WTC11 (cell line): ENCODE measurements around the gene IKZF2. TPM values are rescaled to one million over a fixed set of nuclear protein-coding genes. Genes with fewer than 3 reads are reported as not detected.

Source experiments
- ATAC-seq: fragments of 200-7000 bp; cut with Tn5 transposase; 2 replicates; pipeline ENCODE4 v1.10.0; 2021; ENCODE audit warnings: mild to moderate bottlenecking, moderate library complexity
- CTCF ChIA-PET: fragments of 300-600 bp; sonication (Branson Sonifier 250); formaldehyde crosslinking; loops from one replicate; lab custom pipeline; 2021; ENCODE audit warnings: antibody characterized with exemption; lab: Charles Lee
- POLR2A ChIA-PET: fragments of 350-600 bp; sonication (Branson Sonifier 250); formaldehyde crosslinking; loops from one replicate; lab custom pipeline; 2021; ENCODE audit warnings: antibody characterized with exemption; lab: Charles Lee
- DNase-seq: peaks from one replicate; pipeline ENCODE4 v3.0.0; 2021; ENCODE audit warnings: low spot score
- H3K27ac Mint-ChIP-seq: 2 replicates; pipeline ENCODE4 v1.8.0; 2021; ENCODE audit warnings: mixed read lengths
- H3K27me3 Mint-ChIP-seq: 2 replicates; pipeline ENCODE4 v1.8.0; 2021; ENCODE audit warnings: low read depth, mild to moderate bottlenecking, moderate library complexity, mixed read lengths
- H3K36me3 Mint-ChIP-seq: 2 replicates; pipeline ENCODE4 v1.8.0; 2021; ENCODE audit warnings: mixed read lengths
- H3K4me1 Mint-ChIP-seq: 2 replicates; pipeline ENCODE4 v1.8.0; 2022; ENCODE audit warnings: mixed read lengths
- H3K4me3 Mint-ChIP-seq: 2 replicates; pipeline ENCODE4 v1.8.0; 2021; ENCODE audit warnings: mild to moderate bottlenecking, moderate library complexity, mixed read lengths
- H3K9me3 Mint-ChIP-seq: 2 replicates; pipeline ENCODE4 v1.8.0; 2021; ENCODE audit warnings: mixed read lengths
- CREB1 ChIP-seq: sonication (generic); formaldehyde crosslinking; IDR thresholded peaks from 2 replicates; pipeline ENCODE4 v1.8.0; 2023; ENCODE audit warnings: mild to moderate bottlenecking, missing genetic modification reagents
- ELF4 ChIP-seq: sonication (generic); formaldehyde crosslinking; IDR thresholded peaks from 2 replicates; pipeline ENCODE4 v1.8.1; 2022; ENCODE audit warnings: low read depth, mild to moderate bottlenecking, moderate library complexity, missing genetic modification reagents
- EMX1 ChIP-seq: fragments of 250-450 bp; sonication (Bioruptor Pico); IDR thresholded peaks from 2 replicates; pipeline ENCODE4 v1.8.0; 2021; ENCODE audit warnings: mild to moderate bottlenecking
- ESRRA ChIP-seq: sonication (generic); formaldehyde crosslinking; IDR thresholded peaks from 2 replicates; pipeline ENCODE4 v1.8.1; 2022; ENCODE audit warnings: mild to moderate bottlenecking, missing genetic modification reagents, borderline replicate concordance
- GTF2I ChIP-seq: fragments of 250-450 bp; sonication (Bioruptor Pico); conservative IDR thresholded peaks from 2 replicates; pipeline ENCODE4 v1.4.0; 2021; ENCODE audit warnings: mild to moderate bottlenecking
- HMGA2 ChIP-seq: fragments of 250-450 bp; sonication (Bioruptor Pico); IDR thresholded peaks from 2 replicates; pipeline ENCODE4 v1.4.0; 2021; ENCODE audit warnings: mild to moderate bottlenecking, moderate library complexity
- KAT7 ChIP-seq: sonication (generic); formaldehyde crosslinking; IDR thresholded peaks from 2 replicates; pipeline ENCODE4 v1.8.1; 2023; ENCODE audit warnings: missing genetic modification reagents, mild to moderate bottlenecking, borderline replicate concordance
- TCF7 ChIP-seq: sonication (generic); formaldehyde crosslinking; IDR thresholded peaks from 2 replicates; pipeline ENCODE4 v1.8.0; 2022; ENCODE audit warnings: mild to moderate bottlenecking, low read depth, missing genetic modification reagents, moderate library complexity
- ZBTB21 ChIP-seq: sonication (generic); formaldehyde crosslinking; IDR thresholded peaks from 2 replicates; pipeline ENCODE4 v1.8.1; 2023; ENCODE audit warnings: mild to moderate bottlenecking, missing genetic modification reagents, borderline replicate concordance
- total RNA-seq: library from RNA; stranded (reverse); gene quantifications from 3 replicates; pipeline ENCODE4 v1.2.3, GENCODE V29; 2021
- TF ChIP-seq, protein P1 (sequence below): sonication (generic); formaldehyde crosslinking; IDR thresholded peaks from 2 replicates; pipeline ENCODE4 v1.8.1; 2023; ENCODE audit warnings: mild to moderate bottlenecking, missing genetic modification reagents
- TF ChIP-seq, protein P2 (sequence below): sonication (generic); formaldehyde crosslinking; IDR thresholded peaks from 2 replicates; pipeline ENCODE4 v1.8.1; 2023; ENCODE audit warnings: mild to moderate bottlenecking, missing genetic modification reagents, borderline replicate concordance
- TF ChIP-seq, protein P3 (sequence below): sonication (generic); formaldehyde crosslinking; IDR thresholded peaks from 2 replicates; pipeline ENCODE4 v1.8.0; 2023; ENCODE audit warnings: missing genetic modification reagents
- TF ChIP-seq, protein P4 (sequence below): sonication (generic); formaldehyde crosslinking; IDR thresholded peaks from 2 replicates; pipeline ENCODE4 v1.8.1; 2023; ENCODE audit warnings: mild to moderate bottlenecking, moderate library complexity, missing genetic modification reagents
- TF ChIP-seq, protein P5 (sequence below): fragments of 250-450 bp; sonication (Bioruptor Pico); IDR thresholded peaks from 2 replicates; pipeline ENCODE4 v1.9.0; 2021; ENCODE audit warnings: mild to moderate bottlenecking

IKZF2 gene
- total RNA-seq, 1 experiment from 2014 or later: 4.2 TPM

DNA sequence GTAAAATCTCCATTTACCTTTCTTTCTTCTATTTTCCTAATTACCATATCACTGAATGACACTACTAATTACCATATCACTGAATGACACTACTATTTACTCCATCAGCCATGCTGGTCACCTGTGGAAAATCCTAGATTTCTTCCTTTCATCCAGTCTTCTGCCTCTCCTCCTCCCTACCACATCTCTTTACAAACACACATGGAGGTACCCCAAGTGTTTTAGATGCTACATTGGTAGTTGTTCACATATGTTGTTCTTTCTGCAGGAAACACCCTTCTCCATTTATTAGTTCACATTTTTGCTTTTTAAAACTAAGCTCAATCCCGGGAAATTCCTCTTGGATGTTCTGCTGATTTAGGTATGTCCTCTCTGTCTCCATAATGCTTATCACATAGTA, 134.0 kb downstream of the IKZF2 start:
- POLR2A ChIA-PET: no interaction called here
- no peaks in the 10 kb centered on the region for H3K36me3 Mint-ChIP-seq
- H3K9me3 Mint-ChIP-seq: no peaks in the 10 kb centered on the region
- no peak overlapping the region for H3K27ac Mint-ChIP-seq
- CTCF ChIA-PET: no interaction called here
- no peak for DNase-seq
- no peaks in the 10 kb centered on the region for H3K27me3 Mint-ChIP-seq
- no peaks in the 10 kb centered on the region for H3K4me1 Mint-ChIP-seq
- H3K4me3 Mint-ChIP-seq: no peak overlapping the region
- TF ChIP-seq TCF7: no peak
- ATAC-seq: no peak

DNA sequence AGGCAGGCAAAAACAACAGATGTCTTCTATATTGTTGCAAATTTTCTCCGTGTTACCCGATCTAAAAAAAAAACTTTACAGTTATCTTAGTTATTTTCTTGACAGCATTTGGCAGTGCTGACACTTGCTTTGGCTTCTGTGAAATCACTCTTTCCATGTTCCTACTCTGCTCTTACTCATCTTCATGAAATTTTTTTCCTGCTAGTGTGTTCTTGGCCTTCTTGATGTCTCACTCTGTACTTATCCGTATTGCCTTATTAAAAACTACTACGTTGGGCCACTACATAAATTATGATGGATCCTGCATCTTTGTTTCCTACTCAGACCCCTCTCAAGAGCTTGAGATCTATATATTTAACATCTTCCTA, 134.4 kb downstream of the IKZF2 start:
- no peak for DNase-seq
- TF ChIP-seq CREB1 (CRISPR knock-in tag) (no peak), HMGA2 (CRISPR knock-in tag) (no peak), ESRRA (CRISPR knock-in tag) (no peak)
- TF ChIP-seq, protein P1, sequence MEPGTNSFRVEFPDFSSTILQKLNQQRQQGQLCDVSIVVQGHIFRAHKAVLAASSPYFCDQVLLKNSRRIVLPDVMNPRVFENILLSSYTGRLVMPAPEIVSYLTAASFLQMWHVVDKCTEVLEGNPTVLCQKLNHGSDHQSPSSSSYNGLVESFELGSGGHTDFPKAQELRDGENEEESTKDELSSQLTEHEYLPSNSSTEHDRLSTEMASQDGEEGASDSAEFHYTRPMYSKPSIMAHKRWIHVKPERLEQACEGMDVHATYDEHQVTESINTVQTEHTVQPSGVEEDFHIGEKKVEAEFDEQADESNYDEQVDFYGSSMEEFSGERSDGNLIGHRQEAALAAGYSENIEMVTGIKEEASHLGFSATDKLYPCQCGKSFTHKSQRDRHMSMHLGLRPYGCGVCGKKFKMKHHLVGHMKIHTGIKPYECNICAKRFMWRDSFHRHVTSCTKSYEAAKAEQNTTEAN (CRISPR knock-in tag): no peak
- TF ChIP-seq, protein P2, sequence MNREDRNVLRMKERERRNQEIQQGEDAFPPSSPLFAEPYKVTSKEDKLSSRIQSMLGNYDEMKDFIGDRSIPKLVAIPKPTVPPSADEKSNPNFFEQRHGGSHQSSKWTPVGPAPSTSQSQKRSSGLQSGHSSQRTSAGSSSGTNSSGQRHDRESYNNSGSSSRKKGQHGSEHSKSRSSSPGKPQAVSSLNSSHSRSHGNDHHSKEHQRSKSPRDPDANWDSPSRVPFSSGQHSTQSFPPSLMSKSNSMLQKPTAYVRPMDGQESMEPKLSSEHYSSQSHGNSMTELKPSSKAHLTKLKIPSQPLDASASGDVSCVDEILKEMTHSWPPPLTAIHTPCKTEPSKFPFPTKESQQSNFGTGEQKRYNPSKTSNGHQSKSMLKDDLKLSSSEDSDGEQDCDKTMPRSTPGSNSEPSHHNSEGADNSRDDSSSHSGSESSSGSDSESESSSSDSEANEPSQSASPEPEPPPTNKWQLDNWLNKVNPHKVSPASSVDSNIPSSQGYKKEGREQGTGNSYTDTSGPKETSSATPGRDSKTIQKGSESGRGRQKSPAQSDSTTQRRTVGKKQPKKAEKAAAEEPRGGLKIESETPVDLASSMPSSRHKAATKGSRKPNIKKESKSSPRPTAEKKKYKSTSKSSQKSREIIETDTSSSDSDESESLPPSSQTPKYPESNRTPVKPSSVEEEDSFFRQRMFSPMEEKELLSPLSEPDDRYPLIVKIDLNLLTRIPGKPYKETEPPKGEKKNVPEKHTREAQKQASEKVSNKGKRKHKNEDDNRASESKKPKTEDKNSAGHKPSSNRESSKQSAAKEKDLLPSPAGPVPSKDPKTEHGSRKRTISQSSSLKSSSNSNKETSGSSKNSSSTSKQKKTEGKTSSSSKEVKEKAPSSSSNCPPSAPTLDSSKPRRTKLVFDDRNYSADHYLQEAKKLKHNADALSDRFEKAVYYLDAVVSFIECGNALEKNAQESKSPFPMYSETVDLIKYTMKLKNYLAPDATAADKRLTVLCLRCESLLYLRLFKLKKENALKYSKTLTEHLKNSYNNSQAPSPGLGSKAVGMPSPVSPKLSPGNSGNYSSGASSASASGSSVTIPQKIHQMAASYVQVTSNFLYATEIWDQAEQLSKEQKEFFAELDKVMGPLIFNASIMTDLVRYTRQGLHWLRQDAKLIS: no peak
- TF ChIP-seq, protein P3, sequence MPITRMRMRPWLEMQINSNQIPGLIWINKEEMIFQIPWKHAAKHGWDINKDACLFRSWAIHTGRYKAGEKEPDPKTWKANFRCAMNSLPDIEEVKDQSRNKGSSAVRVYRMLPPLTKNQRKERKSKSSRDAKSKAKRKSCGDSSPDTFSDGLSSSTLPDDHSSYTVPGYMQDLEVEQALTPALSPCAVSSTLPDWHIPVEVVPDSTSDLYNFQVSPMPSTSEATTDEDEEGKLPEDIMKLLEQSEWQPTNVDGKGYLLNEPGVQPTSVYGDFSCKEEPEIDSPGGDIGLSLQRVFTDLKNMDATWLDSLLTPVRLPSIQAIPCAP (CRISPR knock-in tag): no peak
- no peak overlapping the region for H3K4me3 Mint-ChIP-seq
- H3K9me3 Mint-ChIP-seq: no peaks in the 10 kb centered on the region
- no peak for ATAC-seq
- no peaks in the 10 kb centered on the region for H3K27me3 Mint-ChIP-seq
- H3K27ac Mint-ChIP-seq: no peak overlapping the region
- ChIA-PET POLR2A (no interaction called here), CTCF (no interaction called here)
- H3K36me3 Mint-ChIP-seq: no peaks in the 10 kb centered on the region
- H3K4me1 Mint-ChIP-seq: no peaks in the 10 kb centered on the region

DNA sequence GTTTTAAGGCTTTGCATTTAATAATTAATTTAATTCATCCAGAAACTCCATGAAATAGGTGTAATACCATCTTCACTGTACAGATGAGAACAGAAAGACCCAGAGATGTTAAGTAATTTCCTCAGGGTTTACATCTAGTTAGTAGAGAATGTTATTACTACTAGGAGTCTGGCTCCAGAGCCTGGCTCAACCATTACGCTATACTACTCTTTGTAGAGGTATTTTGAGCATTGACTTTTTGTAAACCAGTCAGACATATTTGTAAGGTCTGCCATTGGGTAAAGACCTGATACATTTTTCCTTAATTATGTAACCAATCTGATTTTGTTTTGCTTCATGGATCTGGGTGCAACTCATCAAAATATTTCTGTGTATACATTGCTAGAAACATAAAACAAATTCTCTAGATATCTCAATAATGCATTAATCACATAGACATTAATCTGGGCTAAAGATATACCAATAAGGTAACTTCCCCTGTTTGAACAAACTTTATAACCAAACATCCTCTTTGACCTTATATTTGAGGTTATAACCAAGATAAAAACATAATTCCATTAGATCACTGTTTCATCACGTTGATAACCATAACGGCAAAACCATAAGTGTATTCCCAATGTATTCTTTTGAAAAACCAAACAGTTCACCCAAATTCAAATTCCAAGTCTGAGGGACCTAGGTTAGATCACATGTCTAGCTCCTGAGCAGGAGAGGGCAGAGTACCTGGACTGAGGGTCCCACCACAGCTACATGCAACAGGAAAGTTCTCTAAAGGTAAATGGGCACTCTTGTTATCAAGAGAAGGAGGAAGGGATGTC, 135.0 kb downstream of the IKZF2 start:
- H3K9me3 Mint-ChIP-seq: no peaks in the 10 kb centered on the region
- H3K4me3 Mint-ChIP-seq: no peak overlapping the region
- no peak for ATAC-seq
- H3K27me3 Mint-ChIP-seq: no peaks in the 10 kb centered on the region
- H3K27ac Mint-ChIP-seq: no peak overlapping the region
- CTCF ChIA-PET: no interaction called here
- no peaks in the 10 kb centered on the region for H3K4me1 Mint-ChIP-seq
- POLR2A ChIA-PET: no interaction called here
- no peaks in the 10 kb centered on the region for H3K36me3 Mint-ChIP-seq
- no peak for DNase-seq
- TF ChIP-seq, protein P4, sequence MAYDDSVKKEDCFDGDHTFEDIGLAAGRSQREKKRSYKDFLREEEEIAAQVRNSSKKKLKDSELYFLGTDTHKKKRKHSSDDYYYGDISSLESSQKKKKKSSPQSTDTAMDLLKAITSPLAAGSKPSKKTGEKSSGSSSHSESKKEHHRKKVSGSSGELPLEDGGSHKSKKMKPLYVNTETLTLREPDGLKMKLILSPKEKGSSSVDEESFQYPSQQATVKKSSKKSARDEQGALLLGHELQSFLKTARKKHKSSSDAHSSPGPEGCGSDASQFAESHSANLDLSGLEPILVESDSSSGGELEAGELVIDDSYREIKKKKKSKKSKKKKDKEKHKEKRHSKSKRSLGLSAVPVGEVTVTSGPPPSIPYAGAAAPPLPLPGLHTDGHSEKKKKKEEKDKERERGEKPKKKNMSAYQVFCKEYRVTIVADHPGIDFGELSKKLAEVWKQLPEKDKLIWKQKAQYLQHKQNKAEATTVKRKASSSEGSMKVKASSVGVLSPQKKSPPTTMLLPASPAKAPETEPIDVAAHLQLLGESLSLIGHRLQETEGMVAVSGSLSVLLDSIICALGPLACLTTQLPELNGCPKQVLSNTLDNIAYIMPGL (CRISPR knock-in tag): no peak
- TF ChIP-seq ZBTB21 (CRISPR knock-in tag): no peak
- TF ChIP-seq ELF4: no peak
- TF ChIP-seq, protein P2: no peak
- TF ChIP-seq GTF2I (CRISPR knock-in tag): no peak
- no peak for TF ChIP-seq KAT7 (CRISPR knock-in tag)
- TF ChIP-seq, protein P5, sequence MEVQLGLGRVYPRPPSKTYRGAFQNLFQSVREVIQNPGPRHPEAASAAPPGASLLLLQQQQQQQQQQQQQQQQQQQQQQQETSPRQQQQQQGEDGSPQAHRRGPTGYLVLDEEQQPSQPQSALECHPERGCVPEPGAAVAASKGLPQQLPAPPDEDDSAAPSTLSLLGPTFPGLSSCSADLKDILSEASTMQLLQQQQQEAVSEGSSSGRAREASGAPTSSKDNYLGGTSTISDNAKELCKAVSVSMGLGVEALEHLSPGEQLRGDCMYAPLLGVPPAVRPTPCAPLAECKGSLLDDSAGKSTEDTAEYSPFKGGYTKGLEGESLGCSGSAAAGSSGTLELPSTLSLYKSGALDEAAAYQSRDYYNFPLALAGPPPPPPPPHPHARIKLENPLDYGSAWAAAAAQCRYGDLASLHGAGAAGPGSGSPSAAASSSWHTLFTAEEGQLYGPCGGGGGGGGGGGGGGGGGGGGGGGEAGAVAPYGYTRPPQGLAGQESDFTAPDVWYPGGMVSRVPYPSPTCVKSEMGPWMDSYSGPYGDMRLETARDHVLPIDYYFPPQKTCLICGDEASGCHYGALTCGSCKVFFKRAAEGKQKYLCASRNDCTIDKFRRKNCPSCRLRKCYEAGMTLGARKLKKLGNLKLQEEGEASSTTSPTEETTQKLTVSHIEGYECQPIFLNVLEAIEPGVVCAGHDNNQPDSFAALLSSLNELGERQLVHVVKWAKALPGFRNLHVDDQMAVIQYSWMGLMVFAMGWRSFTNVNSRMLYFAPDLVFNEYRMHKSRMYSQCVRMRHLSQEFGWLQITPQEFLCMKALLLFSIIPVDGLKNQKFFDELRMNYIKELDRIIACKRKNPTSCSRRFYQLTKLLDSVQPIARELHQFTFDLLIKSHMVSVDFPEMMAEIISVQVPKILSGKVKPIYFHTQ (CRISPR knock-in tag): no peak
- TF ChIP-seq EMX1 (CRISPR knock-in tag): no peak
